Skeletal muscle cell (primary cell): ENCODE results near the gene DENND1A.
"Not testable (repeated sequence)": the region's sequence is repeated elsewhere in the genome, so short reads cannot be mapped to it uniquely, and the experiment has no call there.

Experiments used
- DNase-seq: peaks from one replicate; pipeline ENCODE4 v3.0.0-alpha.2; 2010; ENCODE audit warnings: low read depth
- H3K4me3 ChIP-seq: 2 replicates; pipeline ENCODE4 v1.5.1; 2011; ENCODE audit warnings: low read depth, mild to moderate bottlenecking, control low read depth, low read length, moderate library complexity

DENND1A gene

GRCh38 chr9:123651273-123651672 is 278.7 kb downstream of the DENND1A start:
- DNase-seq = no peak
- H3K4me3 ChIP-seq = no peak overlapping the region

DNA sequence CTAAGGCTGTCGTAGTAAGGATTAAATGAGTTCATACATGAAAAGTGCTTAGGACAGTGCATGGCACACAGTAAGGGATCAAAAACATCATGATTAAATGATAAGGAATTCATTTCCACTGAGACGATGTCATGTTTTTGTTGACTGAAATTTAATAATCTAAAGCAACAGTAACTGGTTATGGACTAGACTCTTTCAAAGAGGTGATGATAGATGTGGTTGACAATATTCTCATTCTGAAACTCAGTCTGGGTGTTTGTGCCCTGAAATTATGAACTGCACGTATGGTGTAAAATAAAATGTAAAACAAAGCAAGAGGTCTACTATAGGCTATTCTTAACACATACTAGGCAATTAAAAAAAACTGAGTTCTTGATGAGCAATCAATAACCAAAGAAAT is 280.0 kb downstream of the DENND1A start:
- H3K4me3 ChIP-seq = no peak overlapping the region
- no peak for DNase-seq

DNA sequence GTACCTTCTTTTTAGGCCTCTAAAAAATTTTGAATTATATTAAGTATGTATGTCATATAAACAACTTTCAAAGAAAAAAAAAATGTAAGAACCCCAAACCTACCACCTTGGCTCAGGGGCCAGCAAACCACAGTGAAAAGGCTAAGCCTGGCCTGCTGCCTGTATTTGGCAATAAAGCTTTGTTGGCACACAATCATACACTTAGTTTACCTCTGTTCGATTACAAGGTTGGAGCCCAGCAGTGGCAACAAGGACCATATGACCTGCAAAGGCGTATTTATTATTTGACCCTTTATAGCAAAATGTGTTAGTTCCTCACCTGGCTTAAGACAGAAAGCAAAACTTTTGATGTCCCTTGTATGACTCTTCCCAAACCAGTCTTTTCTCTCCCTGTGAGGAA is 282.8 kb downstream of the DENND1A start:
- DNase-seq = no peak
- H3K4me3 ChIP-seq = no peak overlapping the region

DNA sequence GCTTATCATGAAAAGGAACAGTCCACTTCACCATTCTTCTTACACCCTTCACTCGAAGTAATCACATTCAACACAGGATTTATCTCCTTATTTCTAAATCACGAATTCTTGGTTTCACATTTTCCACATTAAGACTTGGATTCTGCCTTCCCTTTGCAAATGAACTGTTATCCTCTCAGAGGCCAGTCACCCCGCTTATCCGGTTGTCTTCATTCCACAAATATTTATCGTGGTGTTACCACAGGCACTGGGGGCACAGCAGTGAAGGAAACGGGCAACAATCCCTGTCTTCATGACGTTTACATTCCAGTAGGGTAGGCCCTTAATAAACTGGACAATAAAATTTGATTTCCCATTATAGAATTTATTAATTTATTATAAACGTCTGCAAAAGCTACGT is 284.2 kb downstream of the DENND1A start:
- no peak overlapping the region for H3K4me3 ChIP-seq

GRCh38 chr9:123645126-123645525 is 284.8 kb downstream of the DENND1A start:
- no peak for DNase-seq
- H3K4me3 ChIP-seq = no peak overlapping the region

More for the DNA sequence above, 284.2 kb downstream of the DENND1A start:
- DNase-seq = no peak

GRCh38 chr9:123643518-123643917 is 286.4 kb downstream of the DENND1A start:
- no peak for DNase-seq
- H3K4me3 ChIP-seq = no peak overlapping the region

DNA sequence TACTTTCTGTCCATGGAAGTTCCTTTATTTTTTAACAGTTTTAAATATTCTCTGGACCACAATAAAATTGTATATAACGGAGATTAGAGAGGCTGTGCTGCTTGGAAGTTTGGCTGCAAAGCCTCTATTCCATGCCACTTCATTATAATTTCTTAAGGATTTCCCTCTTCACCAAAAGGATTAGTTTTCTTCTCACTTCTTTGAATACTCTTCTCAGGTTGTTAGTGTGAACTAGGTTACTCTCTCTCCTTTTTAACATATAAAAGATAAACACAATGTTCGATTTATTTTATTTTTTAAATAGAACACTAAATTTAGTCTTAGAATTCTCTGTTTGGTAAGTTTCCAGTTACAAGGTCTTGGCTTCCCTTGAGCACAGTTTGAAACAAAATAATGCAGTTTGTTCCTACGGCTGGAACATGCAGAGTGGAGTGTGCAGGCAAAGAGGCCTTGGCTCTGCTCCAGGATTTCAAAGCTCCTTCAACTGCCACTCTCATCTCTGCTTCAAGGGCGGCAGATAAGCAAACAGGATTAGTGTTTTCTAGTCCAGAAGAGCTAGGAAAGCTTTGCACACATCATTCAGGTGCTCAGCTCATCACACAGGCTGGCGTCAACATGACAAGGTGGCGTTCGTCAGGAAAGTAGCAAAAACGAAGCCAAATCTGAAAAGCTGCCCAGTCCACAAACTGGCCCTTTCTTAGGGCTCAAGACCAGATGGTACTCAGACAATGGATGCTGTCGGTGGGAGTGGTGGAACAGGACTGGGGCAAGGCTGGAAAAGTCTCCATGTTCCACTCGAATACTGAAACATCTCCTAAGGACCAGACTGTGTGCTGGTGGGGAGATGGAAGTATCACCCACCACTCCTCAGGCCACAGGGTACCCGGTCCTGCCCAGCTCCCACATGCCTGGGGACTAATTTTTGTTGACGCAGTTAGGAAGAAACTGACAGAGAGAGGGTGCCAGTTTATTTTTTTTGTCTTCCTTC is 287.3 kb downstream of the DENND1A start:
- DNase-seq = peak; percentile 30
- H3K4me3 ChIP-seq = no peak overlapping the region

DNA sequence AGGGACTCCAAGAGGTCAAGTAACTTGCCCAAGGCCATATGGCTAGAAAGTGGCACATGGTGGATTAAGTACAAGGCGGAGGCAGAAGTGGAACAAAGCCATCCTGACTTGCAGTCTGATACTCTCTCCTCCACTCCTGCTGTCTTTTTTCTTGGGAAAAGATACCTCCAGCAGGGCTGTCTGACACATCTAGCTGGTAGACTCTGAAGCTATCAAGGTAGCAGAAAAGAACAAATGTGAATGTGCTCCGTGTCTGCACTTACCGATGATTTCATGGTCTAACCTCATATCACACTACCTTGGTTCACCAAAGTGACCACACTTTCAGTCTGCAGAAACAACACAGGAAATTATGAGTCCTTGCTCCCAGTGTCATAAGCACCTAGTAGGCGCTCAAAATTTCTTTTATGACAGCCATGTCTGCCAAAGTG is 289.1 kb downstream of the DENND1A start:
- no peak for DNase-seq
- H3K4me3 ChIP-seq = no peak overlapping the region

- DNase-seq = no peak
- no peak overlapping the region for H3K4me3 ChIP-seq
These were observed 290.2 kb downstream of the DENND1A start for GRCh38 chr9:123639743-123640142.

GRCh38 chr9:123637945-123638634 is 291.8 kb downstream of the DENND1A start:
- peak overlapping the region; percentile 12 for H3K4me3 ChIP-seq
- no peak for DNase-seq

DNA sequence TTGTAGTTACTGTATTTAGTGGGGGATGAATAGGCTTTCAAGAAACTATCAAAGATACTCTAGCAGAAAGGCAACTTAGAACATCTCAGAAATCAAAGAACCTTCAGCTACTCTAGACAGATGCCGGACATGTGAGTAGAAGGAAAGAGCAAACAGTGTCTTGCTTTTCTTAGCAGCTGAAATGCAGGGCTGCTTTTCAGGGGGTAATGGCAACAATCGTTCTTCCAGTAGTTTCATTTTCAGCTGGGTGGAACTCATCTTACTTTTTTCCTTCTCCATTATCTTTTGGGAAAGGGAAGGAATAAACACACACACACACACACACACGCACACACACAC is 292.4 kb downstream of the DENND1A start:
- peak; percentile 16 for DNase-seq
- peak overlapping the region; percentile 12 for H3K4me3 ChIP-seq

- not testable (repeated sequence) for DNase-seq, H3K4me3 ChIP-seq
These were observed 293.1 kb downstream of the DENND1A start for GRCh38 chr9:123636805-123637204.

GRCh38 chr9:123631862-123632261 is 298.1 kb downstream of the DENND1A start:
- DNase-seq = peak; percentile 42
- H3K4me3 ChIP-seq = no peak overlapping the region

GRCh38 chr9:123630233-123630632 is 299.7 kb downstream of the DENND1A start:
- no peak for DNase-seq
- no peak overlapping the region for H3K4me3 ChIP-seq

DNA sequence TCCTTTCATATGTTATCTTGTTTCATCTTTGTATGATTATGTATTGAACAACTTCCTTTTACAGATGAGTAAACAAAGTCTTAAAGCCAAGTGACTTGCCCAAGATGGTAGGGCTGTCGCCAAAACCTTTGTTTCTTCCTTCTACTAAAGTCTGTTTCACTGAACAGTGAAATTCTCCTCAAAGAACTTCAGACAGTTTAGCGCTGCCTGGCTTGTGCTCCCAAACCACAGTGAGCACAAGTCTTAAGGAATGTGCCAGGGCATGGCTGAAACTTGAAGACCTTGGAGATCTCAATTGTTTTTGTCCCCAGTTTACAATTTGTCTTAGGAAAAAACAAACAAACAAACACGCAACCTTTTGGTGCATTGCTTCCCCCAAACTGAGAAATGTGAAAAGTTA is 300.4 kb downstream of the DENND1A start:
- no peak overlapping the region for H3K4me3 ChIP-seq
- no peak for DNase-seq

- no peak for DNase-seq
- H3K4me3 ChIP-seq = no peak overlapping the region
These were observed 307.1 kb downstream of the DENND1A start for GRCh38 chr9:123622711-123623241.

DNA sequence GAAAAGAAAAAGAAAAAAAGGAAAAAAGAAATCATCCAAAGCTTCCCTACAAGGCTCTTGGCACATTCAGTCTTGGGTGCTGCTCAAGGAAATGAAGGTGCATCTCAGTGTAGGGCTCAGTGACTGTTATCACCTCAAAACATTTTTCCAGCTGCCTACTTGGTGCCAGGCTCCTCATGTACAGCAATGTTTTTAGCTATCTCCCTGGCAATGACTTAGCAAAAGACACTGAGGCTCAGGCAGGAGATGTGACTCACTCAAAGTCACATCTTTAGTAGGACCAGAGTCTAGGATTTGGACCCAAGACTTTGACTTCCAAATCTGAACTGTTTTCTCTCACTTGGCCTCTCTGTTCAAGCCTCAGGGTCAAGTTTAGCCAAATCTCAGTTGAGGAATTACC is 309.7 kb downstream of the DENND1A start:
- no peak overlapping the region for H3K4me3 ChIP-seq
- DNase-seq = no peak

DNA sequence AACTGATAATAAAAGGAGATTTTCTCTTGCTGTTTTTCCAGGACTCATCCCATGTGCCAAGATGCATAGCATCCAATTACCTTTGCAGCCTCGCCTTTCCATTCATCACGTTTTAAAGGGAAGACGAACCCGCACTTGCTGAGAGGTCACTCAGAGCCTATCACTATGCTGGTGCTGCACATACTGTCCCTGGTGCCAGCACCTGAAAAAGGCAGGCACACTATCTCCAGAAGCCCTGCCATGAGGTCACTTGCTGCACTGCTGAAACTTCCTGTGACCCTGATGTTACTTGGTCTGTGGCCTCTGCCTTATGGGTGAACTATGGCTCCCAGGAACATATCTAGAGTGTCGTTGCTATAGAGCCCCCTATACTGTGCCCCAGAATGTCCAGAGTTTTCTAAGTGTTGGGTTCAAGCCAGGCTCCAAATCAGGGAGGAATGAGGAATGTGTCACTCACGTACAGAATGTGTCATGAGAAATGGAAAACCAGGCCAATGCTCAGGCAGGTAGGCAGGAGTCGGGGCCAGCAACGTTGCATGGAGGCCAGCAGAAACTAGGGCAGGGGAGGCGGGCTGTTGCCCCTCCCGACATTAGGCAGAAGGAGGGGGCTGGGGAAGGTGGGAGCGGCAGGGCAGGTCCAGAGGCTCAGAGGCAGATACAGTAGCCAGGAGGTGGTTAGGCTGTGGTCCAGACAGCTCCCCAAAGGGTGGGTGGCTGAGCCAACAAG is 311.8 kb downstream of the DENND1A start:
- DNase-seq = no peak
- H3K4me3 ChIP-seq = no peak overlapping the region

- DNase-seq = no peak
- H3K4me3 ChIP-seq = no peak overlapping the region
These were observed 312.6 kb downstream of the DENND1A start for GRCh38 chr9:123617286-123617685.

DNA sequence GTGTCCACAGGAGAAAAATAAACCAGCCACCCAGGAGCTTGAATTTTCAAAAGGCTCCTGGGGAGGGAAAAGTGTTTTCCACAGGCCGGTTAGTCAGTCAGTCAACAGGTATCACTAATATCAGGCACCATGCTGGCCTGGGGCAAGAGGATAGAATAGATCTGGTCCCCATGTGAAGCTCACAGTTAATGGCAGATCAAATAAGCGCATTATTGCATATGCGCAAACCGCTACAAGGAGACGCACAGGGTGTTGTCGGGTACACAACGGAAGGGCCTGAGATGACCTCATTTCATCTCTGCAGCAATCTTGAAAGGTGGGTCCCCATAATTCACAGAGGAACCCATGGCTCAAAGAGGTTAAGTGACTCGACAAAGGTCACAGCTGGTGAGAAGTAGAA is 313.2 kb downstream of the DENND1A start:
- DNase-seq = no peak
- no peak overlapping the region for H3K4me3 ChIP-seq
